Stomach (tissue), 4 donors: ENCODE measurements around the gene AMD1.

ENCODE experiments used
- EP300 ChIP-seq: sonication (generic); formaldehyde crosslinking; IDR thresholded peaks from one replicate; pipeline ENCODE4 v1.6.1; 2017; ENCODE audit warnings: antibody characterized with exemption
- POLR2A ChIP-seq, 4 donors: fragments of 450-650 bp; IDR thresholded peaks; one replicate each; pipeline ENCODE4 v1.6.1; 2016; ENCODE audit warnings: antibody characterized with exemption in 4 of 4, control low read depth in 2 of 4, mild to moderate bottlenecking in 1 of 4, moderate library complexity in 1 of 4
- POLR2AphosphoS5 ChIP-seq, 3 donors: sonication (generic); formaldehyde crosslinking; IDR thresholded peaks; one replicate each; pipeline ENCODE4 v1.6.1; 2016; ENCODE audit warnings: antibody characterized with exemption in 3 of 3
- TF ChIP-seq, protein P1 (sequence below), 7 experiments: fragments of 450-650 bp in 4 of 7; fragments of 200-600 bp in 3 of 7; sonication (generic) in 3 of 7; IDR thresholded peaks; one replicate each; pipeline ENCODE4 v1.5.1; 2016 to 2019; ENCODE audit warnings: antibody characterized with exemption in 7 of 7, control low read depth in 2 of 7, mild to moderate bottlenecking in 1 of 7

DNA sequence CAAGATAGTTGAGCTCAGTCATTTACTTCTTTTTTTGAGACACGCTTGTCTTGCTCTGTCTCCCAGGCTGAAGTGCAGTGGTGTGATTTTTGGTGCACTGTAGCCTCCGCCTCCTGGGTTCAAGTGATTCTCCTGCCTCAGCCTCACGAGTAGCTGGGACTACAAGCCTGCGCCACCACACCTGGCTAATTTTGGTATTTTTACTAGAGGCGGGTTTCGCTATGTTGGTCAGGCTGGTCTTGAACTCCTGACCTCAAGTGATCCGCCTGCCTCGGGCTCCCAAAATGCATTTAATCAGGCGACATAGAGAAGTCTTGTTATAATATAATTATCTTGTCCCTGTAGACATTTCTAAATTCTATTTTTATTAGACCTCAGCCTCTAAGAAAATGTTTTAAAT lies 6.1 kb downstream of the AMD1 start:
- TF ChIP-seq, protein P1, sequence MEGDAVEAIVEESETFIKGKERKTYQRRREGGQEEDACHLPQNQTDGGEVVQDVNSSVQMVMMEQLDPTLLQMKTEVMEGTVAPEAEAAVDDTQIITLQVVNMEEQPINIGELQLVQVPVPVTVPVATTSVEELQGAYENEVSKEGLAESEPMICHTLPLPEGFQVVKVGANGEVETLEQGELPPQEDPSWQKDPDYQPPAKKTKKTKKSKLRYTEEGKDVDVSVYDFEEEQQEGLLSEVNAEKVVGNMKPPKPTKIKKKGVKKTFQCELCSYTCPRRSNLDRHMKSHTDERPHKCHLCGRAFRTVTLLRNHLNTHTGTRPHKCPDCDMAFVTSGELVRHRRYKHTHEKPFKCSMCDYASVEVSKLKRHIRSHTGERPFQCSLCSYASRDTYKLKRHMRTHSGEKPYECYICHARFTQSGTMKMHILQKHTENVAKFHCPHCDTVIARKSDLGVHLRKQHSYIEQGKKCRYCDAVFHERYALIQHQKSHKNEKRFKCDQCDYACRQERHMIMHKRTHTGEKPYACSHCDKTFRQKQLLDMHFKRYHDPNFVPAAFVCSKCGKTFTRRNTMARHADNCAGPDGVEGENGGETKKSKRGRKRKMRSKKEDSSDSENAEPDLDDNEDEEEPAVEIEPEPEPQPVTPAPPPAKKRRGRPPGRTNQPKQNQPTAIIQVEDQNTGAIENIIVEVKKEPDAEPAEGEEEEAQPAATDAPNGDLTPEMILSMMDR (IDR thresholded peaks at IDR 0.05): no peak
- TF ChIP-seq POLR2AphosphoS5 (IDR thresholded peaks at IDR 0.05) (no peak), EP300 (no peak), POLR2A (IDR thresholded peaks at IDR 0.05) (no peak)
